GM11168 (cell line): Measurements from ENCODE around the gene OR8A1.

Source experiments
- in situ Hi-C: fragments of 300-500 bp; cut with MboI; formaldehyde crosslinking; loops from one replicate; pipeline ENCODE4 v1.12.0; 2022; ENCODE audit warnings: low sequenced_read_pairs; ENCODE audit not compliant: unreplicated experiment

The OR8A1 gene

DNA sequence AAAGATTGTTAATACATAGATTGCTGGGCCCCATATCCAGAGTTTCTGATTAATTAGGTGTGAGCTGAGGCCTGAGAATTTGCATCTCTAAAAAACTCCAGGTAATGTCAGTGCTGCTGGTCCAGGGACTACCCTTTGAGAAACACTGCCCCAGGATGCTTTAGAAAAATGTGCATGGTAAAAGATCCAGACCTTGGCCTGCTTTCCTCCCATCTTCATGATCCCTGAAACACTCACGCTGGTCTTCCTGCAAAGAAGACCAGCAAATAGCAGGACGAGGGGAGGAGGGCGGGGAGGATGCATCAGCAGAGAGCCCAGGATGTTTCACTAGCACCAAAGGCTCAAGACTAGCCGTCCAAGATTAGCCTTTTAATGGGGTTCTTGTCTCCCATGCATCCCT, at the start of gene OR8A1:
OR8A1 (plus strand) TSS at position 301 of the 400 bp plus-strand sequence. CDS start 123 bp downstream, outside the sequence.
- in situ Hi-C loops: no loop called here

DNA sequence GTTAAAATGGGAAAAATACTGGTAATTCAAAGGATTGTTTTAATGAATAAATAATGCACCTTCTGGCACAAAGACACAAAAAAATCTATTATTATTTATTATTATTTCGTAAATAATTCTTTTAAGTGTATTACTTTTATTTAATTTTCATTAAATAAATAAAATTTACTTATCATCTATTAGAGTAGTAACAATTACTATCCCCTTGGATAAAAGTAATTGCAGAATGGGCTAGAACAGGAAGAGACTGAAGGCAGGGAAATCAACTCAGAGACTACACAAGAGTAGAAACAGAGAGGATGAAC, 49.3 kb upstream of the OR8A1 start:
- in situ Hi-C loops: no loop called here

DNA sequence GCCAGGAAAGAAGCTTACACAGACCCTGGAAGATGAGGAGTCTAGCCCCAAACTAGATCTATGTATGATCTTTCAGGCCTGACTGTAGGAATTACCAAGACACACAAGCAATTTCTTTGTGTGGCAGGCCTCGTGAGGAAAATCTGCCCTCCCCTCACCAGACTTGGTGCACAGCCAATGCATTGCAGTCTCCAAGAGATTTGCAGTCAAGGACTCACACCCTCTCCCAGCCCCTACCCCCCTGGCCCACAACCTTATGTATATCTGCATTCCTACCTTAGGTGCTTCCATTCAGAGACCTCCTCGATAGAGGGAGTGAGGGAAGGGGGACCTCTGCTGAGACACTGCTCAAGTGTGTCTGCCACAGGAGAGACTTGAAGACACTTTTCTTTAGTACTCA, 36.2 kb upstream of the OR8A1 start:
- in situ Hi-C loops: no loop called here

DNA sequence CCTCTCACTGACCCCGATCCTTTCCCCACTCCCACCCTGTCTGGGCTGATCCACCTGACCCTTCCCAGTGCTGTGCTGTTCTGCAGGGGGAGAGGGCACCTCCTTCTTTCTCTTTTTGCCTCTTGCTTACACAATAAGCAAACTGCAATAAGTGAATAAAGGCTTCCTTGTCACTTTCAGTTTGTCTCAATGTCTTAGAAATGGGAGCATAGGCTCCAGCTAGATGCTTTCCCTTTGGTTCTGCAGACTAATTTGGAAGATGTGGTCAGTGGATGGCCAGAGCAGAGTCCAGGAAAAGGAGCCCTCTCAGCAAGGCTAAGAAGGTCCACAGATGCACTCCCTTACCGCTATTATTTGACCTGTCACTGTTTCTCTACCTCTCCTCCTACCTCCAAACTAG, 35.7 kb upstream of the OR8A1 start:
- in situ Hi-C loops: no loop called here

DNA sequence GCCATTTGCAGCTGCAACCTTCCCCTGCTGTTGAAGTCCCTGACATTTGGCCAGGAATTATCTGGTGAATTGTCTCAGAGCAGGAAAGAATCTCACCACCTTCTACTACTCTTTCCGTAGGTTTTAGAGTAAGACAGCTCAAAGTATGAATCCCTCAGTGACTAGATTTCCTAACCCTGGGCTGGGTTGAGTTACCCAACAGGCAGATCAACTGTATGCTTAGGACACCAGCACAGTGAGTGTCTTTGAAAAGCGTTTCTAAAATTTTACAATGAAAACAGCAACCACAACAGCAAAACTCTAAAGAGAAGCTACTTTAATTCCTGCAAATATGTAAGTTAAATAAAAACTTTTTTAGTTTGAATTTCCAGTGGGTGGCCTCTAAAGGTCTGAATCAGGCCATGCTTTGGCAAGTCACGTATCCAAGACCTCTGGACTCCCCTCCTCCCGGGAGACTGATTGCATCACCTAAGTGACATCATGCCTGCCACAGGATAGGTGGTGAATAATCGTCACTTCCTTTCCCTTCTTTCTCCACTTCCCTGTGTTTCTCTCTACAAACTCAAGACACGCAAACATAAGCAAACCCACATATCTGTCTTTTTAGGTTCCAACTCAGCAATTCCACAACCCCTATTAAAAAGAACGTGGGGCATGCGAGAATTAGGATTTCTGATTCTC, 34.1 kb upstream of the OR8A1 start:
- in situ Hi-C loops: no loop called here

DNA sequence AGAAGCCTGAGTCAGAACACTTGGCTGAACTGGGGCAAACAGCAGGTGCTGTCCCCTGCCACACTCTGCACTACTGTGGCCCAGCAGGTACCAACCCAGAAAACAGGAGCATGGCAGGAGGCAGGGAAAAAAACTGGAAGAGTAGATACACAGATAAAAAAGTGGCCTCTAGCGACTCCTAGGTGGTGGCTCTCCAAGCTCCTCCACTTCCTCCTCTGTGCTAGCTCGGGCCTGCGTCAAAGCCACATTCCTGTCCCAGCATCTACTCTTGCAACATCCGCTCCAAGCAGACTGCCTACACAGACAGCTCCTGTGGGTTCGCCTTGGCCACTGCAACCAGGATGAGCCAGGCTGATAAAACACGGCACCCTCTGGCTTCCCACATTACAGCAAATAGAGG, 33.3 kb upstream of the OR8A1 start:
- in situ Hi-C loops: no loop called here

DNA sequence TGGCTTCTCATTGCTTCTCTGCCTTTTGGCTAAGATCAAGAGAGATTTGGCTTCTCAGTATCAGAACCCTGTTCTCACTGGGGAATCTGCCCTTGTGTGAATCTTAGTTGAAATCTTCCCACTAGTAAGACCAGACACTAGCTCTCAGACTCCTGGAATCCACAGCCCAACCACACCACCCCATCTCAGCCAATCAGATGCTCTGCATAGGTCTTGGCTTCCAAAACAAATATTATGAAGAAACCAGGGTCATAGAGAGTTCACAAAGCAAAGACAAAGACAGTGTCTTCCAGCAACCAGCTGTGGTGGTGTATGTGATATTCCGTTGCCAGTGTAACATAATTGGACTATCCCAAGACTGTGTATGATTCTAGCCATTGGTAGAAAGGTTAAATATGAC, 31.8 kb upstream of the OR8A1 start:
- in situ Hi-C loops: no loop called here

DNA sequence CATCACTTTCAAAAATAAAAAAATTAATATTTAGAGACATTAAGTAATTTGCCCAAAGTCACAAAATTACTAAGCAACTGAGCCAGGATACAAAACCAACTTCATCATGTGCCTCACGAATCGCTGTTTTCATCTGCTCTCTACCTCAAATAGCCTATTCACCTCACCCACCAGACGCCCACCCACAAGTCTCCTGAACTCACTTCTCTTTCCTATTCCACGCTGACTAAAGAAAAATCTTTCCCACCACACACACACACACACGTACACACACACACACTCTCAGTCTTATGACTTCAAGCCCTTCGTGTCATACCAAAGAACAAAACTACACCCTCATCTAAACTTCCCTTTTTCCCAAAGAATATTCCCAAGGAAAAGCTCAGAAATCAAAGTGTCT, 28.6 kb upstream of the OR8A1 start:
- in situ Hi-C loops: no loop called here

DNA sequence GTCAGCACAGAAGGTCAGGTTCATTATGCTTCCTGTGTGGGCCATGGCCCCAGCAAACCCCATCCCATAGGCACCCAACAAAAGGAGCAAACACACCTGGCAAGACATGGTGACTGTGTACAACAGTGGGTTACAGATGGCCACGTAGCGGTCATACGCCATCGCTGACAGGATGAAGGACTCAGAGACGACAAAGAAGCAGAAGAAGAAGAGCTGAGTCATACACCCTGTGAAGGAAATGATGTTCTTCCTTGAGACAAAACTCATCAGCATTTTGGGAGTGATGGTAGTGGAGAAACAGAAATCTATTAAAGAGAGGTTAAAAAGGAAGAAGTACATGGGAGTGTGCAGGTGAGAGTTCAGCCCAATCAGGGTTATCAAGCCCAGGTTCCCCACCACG, 26.7 kb upstream of the OR8A1 start:
- in situ Hi-C loops: no loop called here

DNA sequence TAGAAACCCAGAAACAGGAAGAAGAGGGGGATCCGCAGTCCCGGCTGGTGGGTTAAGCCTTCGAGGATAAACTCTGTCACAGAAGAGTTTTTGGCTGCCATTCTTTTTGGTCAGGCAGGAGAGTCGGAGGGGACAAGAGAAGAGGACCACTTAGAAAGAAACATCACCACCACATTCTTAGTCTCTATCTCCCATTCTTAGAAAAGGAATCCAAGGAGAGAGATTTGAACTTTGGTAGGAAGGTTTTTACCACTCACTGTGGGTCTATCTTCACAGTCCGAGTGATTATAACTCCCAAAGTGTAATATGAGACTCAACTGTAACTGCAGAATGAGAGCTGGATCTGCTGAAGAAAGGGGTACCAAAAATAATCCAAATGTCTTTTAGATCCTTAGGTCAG, 26.2 kb upstream of the OR8A1 start, which contains the start of gene OR8B12:
OR8B12 (minus strand) TSS at position 101 of the 400 bp plus-strand sequence; CDS start at position 101, 0 bp downstream.
- in situ Hi-C loops: no loop called here

DNA sequence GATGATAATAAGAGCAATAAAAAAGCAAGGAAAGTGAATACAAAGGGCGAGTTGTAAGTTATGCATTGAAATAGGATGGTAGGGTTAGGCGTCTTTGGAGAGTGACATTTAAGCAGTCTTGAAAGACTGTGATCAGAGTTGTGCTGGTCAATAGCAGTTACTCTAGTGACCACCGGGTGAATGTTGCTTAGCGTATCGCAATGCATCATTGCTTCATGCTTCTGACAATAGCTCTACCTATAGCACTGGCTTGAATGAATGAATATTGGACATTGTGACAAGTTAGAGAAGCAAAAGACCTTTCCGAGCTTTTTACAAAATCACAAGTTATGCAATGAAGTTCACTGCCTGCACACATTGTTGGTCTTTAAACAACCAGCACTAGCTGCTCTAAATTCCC, 18.6 kb upstream of the OR8A1 start:
- in situ Hi-C loops: no loop called here

DNA sequence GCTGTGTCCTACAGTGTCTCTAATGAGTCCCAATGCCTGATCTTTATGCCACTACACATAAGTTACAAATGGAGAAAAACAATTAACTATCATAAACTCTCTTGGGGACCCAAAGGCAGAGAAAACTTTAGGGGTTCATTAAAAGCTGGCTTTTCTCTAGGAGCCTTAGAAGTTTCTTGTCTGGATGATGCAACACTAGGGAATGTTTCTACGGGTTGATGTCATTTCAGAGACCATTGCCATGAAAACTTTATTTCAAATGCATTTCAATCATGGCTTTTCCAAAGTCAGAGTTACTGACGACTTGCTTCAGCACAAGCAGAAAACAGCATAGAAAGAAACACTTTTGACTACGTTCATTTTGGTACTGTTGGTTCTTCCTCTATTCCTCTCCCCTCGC, 17.8 kb upstream of the OR8A1 start:
- in situ Hi-C loops: no loop called here

DNA sequence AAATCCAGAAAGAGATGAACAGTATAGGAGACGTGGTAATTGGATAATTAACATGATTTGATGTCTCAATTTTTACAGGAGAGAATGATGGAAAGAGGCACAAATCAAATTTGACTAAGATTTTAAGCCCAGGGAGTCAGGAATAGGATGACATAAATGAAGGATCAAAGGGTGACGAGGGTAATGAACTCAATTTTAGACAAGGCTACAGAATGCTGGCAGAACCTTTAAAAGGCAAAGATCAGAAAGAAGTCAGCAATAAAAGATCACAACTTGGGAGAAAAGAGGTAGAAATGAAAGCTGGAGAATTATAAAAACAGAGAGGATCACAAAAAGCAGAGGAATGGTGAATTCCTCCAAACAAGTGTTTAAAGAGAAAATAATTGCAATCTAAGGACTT, 13.0 kb upstream of the OR8A1 start:
- in situ Hi-C loops: no loop called here

DNA sequence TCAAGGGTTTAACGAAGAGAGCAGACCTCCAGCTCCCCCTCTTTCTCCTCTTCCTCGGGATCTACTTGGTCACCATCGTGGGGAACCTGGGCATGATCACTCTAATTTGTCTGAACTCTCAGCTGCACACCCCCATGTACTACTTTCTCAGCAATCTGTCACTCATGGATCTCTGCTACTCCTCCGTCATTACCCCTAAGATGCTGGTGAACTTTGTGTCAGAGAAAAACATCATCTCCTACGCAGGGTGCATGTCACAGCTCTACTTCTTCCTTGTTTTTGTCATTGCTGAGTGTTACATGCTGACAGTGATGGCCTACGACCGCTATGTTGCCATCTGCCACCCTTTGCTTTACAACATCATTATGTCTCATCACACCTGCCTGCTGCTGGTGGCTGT, 363 bp downstream of the OR8A1 start:
- in situ Hi-C loops: no loop called here

DNA sequence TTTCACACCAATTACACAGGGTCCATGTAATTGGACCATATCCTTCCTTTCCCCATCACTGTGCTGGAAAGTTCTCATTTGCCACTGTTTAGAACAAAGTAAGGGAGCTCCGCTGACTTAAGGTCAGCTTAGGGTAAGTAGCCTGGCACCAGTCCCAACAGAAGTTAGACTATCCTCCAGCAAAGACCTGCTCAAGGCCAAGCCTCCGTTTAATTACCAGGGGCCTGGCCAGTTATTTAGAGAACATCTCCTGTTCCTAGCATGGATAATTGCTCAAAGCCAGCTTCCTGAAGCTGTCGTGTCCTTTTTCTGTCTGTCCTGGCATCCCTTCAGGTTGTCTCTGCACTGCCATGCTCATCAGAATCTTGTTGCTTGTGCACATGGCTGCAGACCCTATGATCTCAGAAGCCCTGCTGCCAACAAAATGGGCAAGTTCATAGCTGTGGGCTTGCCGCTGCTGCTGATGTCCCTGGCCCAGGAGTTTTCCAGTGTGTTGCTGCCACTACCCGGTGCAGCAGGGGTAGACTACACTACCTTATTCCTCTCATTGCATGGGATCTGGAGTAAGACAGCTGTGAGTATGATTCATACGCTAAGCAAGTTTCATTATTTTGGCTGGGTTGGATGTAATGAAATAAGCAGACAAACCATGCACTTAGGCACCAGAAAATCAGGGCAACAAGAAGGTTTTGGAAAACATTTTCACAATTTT, 8.1 kb downstream of the OR8A1 start:
- in situ Hi-C loops: loop anchor here (25.0 kb wide), 1 partner anchor 516 kb away; no protein-coding TSS in a partner anchor

DNA sequence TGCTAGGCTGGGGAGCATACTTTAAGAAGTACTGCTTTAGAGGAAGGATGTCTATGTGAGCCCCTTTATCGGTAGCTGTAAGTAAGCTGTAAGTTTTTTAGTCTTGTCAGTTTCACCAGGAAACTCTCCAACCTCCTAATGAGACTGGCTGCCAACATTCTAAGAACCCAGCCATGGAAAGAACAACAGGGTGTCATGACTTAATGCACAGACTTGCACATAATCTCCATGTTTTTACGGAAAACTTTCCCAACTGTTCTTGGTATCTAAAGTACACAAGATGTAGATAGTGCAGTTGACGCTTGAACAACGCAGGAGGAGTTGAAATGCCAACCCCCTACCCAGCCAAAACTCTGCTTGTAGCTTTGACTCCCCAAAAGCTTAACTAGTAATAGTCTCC, 9.0 kb downstream of the OR8A1 start:
- in situ Hi-C loops: loop anchor here (25.0 kb wide), 1 partner anchor 516 kb away; no protein-coding TSS in a partner anchor

DNA sequence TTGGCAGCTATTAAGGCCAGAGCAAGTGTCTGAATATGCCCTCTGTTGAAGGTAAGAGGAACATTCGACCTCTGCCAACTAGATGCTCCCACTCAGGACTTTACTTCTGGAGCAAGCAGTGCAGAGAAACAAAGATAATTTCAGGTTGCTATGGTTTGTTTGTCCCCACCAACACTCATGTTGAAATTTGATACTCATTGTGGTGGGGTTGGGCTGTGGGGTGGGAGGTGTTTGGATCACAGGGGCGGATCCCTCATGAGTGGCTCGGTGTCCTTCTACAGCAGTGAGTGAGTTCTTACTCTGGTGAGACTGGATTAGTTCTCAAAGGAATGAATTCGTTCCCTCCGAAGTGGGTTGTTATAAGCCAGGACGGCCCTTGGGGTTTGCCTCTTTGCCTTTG, 12.0 kb downstream of the OR8A1 start:
- in situ Hi-C loops: loop anchor here (25.0 kb wide), 1 partner anchor 520 kb away; no protein-coding TSS in a partner anchor

DNA sequence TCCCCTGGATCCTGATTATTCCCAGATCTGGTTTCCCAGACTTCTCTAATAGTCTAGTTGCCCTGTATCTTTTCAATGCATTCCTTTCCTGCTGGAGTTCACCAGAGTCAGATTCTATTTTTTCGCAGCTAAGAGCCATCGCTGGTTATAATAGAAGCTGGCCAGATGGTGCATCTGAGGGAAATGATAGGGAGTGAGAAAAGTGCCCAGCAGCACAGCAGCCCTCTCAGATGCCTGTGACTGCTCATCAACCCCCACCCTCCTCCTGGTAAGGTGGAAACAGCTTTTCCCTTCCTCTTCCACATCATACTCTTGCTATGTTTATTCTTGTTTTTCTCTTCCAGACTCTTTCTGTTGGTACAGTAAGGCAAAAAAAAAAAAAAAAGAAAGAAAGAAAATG, 12.8 kb downstream of the OR8A1 start:
- in situ Hi-C loops: loop anchor here (25.0 kb wide), 1 partner anchor 520 kb away; no protein-coding TSS in a partner anchor

DNA sequence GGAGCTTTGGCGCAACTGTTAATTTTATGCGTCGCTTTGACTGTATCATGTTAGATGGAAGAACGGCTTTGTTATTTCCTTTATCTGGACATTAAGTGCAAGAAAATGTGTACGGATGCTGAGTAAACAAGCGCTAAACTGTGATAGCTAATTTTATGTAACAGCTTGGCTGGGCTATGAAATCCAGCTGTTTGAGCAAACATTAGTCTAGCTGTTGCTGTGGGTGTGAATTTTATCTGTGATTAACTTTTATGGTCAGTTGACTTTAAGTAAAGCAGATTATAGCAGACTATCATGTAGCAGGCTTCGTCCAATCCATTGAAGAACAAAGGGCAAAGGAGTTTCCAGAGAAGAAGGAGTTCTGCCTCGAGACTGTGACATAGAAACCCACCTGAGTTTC, 14.0 kb downstream of the OR8A1 start:
- in situ Hi-C loops: loop anchor here (25.0 kb wide), 1 partner anchor 521 kb away; no protein-coding TSS in a partner anchor

DNA sequence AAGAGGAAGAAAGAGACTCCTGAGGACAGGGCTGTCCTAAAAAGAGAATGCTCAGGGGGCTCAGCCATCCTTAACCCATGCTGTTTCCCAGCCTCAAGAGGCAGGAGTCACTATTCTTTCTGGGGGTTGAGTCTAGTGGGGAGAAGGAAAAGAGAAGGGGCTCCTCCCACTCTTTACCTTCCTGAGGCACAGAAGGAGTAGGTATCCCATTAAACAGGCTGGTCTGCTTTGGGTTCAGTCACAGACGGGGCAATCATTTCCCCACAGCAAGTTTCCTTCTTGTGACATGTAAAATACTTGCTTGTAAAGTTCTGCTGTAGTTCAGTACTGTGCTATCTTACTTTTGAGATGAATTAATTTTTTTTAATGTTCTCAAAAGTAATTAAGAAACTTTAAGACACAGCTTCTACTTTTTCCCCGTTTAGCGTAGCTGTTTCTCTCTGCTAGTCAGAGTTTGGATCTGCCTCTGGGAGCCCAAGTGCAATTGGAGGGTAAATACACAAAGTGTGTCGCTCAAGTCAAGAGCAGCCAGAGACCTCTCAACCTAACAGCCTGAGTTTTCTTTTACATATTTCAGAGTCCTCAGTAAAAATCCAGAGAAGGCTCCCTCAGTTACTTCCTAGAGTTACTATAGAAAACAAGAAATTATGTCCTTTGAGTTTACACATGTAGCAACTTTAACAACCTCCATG, 15.0 kb downstream of the OR8A1 start:
- in situ Hi-C loops: loop anchor here (5.0 to 25.0 kb wide), 2 partner anchors 168 to 523 kb away; no protein-coding TSS in a partner anchor
